Activated CD8-positive, alpha-beta memory T cell treated with anti-CD3 and anti-CD28 coated beads for 1 hour (primary cell): ENCODE measurements around the gene KLK13.

Experiments used
- DNase-seq, 2 donors: peaks; one replicate each; pipeline ENCODE4 v3.0.0-alpha.2; 2020; ENCODE audit warnings: low read depth in 1 of 2; ENCODE audit errors: extremely low read depth in 1 of 2

The KLK13 gene

DNA sequence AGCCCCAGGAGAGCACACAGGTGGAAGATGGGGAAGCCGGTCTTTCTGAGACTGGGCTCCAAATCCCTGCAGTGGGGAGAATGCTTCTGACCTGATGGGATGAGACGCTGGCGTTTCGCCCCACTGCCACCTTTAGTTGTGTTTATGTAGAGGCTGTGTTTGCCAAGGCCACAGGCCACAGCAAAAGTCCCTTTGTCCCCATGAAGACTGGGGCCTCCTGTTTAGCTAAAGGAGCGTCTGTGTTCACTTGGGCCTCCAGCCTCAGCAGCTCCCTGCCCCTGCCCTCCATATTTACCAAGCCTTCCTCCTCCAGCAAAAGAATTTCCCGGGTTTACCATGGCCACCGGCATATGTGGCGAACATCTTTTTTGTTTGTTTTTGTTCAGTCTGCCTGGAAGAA, 28.2 kb upstream of the KLK13 start:
- DNase-seq = no peak

DNA sequence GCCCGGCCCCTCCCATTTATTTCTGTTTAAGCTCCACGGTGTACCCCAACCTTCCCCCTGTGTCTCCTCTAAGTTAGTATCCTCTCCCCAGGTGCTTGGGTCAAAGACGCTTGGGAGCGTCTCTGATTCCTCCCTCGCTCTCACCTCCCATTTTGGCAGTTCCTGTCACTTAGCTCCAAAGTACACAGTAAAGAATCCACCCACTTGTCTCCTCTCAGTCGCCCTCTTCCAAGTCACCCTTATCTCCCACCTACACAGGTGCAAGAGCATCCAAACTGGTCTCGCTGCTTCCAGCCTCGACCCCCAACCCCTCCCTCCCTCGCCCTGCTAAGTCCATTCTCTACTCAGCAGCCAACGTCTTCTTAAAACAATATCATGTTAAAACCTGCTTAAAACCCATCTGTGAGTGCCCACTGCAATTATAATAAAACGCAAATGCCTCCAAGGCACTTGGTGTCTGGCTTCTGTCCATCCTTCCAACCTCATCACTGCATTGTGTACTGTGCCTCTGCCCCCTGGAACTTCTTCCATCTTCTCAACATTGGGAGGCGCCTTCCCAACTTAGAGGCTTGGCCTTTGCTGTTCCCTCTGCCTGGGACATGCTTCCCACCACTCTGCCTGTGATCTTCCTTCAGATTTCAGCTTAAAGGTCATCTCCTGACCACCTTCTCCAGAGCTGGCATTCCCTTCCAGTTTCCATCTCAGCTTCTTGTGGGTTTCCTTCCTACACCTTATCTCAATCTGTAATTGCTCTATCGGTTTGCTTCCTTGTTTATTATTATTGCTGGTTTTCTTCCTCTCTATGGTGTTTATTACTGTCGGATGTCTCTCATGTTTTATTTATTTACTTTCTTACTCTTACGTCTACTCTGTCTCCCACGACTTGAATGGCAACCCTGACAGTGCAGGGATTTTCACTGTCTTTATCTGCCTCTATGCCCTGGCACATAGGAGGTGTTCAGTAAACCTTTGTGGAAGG, 27.3 kb upstream of the KLK13 start:
- no peak for DNase-seq

DNA sequence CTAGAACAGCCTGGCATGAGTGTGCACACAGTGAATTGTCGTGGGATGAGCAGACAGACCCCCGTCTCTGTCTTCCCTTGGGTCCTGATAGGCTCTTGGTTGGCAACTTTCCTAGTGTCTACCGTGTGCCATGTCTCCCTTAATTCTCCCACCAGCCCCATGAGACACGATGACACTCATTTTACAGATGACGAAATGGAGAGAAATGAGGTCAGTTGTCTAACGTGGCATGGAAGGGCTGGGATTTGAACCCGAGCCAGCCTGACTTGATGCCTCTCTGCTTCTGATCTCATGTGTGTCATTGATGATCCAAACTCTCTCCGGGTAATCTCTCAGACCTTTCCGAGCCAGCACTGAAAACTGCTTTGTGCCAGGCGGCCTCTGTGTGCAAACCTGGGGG, 26.2 kb upstream of the KLK13 start:
- no peak for DNase-seq

DNA sequence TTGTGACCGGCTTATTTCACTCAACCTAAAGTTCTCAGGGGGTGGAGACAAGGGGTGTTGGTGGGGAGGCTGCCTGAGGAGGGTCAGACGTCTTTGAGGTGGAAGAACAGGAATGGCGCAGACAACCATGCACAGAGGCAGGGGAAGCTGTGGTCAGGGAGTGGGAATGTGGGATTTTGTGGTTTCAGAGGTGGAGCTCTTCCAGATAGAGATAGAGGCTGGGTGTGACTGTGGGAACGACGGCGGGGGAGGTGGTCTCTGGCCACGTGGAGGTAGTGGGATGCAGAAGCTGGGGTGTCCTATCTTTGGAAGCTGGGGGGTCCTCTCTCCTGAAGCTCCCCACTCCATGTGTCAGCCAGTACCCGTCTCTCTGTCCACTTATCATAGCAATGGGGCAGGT, 25.6 kb upstream of the KLK13 start:
- DNase-seq = no peak

DNA sequence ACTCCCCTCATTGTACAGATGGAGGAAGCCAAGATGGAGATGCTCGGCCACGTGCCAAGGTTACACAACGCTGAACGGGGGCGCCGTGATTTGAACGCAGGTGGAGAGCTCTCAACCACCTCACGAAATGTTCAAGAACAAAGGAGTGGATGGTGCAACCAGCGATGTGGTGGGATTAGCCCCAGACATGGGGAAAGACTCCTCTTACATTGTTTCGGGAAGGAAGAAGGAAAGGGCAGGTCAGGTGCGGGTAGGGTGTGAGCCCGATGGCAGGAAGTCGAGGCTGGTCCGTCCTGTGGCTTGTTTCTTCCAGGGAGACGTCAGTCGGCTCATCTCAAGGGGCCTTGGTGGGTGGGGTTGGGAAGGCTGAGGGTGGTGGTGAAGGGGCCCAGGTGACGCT, 24.9 kb upstream of the KLK13 start:
- no peak for DNase-seq

DNA sequence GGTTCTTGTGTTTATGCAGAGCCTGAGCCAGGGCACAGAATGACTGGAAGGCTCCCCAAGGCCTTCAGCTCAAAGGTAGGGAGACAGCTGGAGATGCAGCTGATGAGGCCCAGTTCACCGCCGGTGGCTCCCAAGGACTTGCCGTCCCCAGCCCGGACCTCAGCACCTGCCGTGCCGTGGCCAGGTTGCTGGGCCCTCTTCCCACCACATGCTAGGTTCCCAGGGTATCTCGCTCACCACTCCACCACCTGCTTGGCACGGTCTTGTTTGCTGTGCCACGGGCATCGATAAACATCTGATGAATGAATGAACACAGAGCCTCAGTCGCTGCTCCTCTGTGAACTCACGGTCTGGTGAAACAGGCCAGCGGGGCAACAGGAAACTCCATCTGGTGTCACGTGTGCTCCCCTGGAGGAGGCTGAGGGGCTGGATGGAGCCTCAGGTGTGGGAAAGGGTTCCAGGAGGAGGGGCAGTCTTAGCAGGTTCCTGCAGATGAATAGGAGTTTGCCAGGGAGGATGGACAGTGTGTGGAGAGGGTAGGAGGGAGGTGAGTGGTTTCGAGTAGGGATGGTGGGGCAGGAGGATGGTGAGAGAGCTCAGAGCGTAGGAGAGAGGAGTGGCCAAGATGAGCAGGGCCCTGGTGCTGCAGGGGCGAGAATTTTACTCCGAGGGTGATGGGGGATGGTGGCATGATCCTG, 21.4 kb upstream of the KLK13 start:
- DNase-seq = no peak

DNA sequence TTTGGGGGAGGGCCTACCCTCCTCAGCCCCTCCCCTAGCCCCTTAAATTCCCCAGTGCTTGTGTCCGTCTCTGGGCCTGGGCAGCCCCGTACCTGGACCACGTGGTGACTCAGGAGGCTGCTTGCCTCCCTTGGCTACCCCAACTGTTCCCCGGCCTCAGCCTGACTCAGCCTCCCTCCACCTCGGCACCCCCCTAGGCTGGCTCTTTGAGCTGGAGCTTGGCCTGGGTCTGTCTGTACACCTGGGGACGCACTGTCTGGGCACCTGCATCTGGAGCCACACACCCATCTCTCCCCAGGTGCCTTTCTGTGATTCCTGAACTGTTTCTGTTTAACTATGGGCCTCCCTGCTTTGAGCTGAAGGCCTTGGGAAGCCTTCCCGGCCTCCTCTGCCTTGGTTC, 19.6 kb upstream of the KLK13 start:
- no peak for DNase-seq

DNA sequence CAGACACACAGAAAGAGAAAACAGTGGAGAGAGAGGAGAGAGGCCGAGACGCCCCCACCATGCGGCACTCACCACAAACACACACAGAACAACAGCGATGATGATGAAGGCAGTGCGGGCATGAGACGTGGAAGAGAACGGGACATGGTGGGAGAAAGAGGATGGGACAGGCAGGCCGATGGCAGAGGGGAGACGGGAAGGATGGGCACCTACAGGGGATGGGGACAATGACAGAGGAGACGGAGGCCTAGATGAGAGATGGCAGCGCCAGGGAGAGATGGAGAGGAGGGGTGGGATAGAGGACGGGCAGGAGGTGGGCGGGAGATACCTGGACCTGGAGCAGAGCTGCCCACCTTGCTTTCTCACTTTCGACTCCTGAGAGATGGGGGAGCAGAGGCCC, 18.9 kb upstream of the KLK13 start:
- no peak for DNase-seq

DNA sequence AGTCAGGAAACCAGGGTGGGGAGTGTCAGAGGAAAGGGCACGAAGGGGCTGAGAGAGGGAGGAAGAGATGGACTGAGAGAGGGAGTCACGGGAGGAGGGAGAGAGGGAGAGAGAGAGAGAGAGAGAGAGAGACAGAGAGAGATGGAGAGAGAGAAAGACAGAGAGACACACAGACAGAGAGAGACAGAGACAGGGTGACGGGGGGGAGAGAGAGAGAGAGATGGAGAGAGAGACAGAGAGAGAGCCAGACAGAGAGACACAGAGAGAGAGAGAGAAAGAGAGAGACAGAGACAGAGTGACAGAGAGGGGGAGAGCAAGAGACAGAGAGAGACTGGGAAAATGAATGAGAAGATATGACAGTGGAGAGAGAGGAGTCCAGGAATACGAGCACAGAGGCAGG, 18.3 kb upstream of the KLK13 start:
- no peak for DNase-seq

DNA sequence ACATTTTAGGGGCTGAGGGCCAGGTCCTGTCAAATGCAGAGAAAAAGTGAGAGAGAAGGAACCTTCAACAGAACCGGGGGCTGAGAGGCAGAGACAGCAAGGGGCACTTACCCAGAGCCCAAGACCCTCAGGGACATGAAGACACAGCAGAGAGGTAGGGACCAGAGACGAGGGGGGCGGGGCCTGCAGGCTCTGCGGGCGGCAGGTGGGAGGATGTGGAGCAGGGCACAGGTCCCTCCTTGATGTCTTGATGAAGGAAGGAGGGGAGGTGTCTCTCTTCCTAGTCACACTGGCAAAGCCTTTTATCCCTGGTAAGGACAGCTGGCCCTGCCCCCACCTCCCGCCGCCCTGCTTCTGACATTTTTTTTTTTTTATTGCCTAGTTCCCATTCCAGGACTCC, 17.7 kb upstream of the KLK13 start, which contains the start of gene KLK14:
KLK14 (minus strand) TSS at position 277 of the 400 bp plus-strand sequence; CDS start at position 4, 273 bp downstream.
- DNase-seq = no peak

DNA sequence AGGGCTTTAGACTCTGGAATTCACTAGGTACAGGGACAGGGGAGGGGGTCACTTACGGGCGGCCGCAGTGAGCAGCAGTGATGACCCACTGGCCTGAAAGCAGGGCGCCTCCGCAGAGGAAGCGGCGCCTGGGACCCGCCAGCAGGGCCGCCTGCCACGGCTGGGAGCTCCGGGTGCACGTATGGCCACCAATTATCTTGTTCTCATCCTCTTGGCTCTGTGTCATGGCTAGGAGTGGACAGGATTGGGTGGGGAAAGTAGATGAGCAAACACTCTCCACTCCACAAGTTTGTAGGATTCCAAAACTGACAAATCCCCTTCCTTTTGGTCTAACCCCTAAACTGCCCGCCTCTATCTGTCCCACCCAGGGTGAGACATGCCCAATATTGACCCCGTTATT, 16.6 kb upstream of the KLK13 start:
- DNase-seq = no peak

DNA sequence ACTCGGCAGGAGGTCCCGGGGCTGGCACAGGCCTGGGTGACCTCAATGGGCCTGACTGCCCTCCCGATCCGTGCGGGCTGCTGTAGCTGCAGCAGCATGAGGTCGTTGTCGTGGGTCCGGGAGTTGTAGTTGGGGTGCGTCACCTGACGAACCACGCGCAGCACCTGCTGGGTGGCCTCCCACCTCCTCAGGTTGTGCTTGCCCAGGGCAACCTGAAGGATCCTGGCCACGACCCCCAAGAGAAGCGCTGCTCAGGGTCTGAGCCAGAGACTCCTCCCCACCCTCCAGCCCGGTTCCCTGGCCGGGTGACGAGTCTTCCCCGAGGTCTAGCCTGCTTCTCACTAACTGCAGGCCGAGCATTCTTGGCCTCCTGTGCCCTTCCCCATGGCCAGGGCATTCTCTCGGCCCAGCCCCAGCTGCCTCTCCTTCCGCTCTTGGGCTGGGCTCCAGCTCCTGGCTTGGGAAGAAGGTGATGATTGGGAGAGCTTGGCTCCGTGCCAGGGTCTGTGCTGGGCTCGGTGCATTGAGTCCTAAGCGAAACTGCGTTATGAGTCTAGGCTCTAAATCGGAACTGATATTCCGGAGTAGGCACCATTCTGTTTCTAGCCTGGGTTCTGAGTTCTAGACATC, 14.7 kb upstream of the KLK13 start:
- no peak for DNase-seq

DNA sequence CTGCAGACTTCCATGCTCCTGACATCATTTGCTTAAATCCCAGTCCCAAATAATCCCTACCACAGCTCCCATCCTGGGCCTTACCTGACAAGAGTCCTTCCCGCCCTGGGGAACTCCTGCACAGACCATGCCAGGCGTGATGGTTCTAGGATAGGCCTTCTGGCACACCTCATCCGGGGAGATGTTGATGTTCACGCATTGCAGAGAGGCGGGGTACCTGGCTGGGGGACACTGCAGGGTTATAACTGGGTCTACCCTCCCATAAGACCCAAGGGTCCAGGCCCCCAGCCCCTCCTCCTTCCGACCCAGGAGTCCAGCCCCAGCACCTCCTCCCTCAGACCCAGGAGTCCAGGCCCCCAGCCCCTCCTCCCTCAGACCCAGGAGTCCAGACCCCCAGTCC, 13.8 kb upstream of the KLK13 start:
- no peak for DNase-seq

DNA sequence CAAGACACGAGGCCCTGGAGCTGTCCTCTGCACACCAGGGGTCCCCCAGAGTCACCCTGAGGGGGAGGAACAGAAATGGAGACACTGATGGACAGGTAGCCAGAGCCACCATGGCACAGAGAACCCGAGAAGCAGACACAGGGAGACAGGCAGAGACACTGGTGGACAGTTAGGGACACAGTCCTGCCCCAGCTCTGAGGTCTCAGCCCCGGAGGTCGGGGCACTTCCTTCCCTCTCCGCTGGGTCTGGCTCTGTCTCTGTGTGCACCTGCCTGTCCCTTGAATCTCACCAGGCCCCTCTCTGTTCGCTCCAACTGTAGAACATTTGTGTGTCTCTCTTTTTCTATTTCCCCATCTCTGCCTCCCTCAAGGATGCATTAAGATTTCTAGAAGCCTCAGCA, 13.2 kb upstream of the KLK13 start:
- DNase-seq = no peak

DNA sequence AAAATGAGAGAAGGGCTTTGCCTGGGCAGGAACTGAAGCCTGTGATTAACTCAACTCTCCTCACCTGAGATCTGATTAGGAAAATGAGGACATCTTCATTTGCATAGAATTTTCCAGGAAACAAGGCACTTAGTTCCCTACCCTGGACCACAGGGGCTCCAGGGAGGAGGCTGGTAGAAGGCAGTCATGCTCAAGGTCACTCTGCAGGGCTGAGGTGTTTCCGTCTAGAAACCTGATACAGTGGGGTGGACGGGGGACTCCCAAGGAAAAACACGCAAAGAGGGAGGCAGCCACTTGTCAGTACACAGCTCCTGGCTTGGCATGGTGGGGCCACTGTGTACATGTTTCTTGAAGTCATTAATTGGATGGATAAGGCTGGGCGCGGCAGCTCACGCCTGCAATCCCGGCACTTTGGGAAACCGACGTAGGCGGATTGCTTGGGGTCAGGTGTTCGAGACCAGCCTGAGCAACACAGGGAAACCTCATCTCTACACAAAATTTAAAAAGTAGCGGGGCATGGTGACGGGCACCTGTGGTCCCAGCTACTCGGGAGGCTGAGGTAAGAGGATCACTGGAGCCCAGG, 11.8 kb upstream of the KLK13 start:
- no peak for DNase-seq

DNA sequence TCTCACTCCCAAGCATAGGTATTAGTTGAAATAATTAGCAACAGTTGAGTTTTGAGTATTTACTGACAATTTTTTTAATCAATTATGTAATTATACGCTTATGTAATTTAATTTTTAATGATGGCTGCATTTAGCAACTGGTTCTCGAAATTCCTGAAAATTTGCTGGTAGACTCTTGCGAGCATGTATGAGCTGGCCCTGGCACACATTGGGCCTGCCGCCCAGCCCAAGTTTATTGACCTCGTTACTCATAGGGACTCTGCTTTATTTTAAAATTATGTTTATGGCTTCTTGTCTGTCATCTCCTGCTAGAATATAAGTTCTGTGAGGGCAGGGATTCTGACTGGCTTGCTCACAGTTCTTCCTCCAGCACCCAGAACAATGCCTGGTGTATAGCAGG, 11.1 kb upstream of the KLK13 start:
- DNase-seq = no peak

DNA sequence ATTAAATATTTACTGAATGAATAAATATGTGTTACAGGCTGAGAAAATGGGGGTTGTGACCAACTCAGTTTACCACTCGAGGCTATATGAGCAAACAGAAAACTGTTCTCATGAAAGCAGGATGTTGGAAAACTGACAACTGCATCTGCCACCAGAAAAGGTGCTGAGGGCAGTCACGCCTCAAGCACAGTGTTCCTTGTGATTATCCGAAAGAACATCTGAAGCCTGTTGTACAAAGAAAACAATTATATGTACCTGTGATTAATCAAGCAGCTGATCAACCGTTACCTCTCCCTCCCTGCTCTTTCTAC, 6.2 kb upstream of the KLK13 start:
- DNase-seq = no peak

DNA sequence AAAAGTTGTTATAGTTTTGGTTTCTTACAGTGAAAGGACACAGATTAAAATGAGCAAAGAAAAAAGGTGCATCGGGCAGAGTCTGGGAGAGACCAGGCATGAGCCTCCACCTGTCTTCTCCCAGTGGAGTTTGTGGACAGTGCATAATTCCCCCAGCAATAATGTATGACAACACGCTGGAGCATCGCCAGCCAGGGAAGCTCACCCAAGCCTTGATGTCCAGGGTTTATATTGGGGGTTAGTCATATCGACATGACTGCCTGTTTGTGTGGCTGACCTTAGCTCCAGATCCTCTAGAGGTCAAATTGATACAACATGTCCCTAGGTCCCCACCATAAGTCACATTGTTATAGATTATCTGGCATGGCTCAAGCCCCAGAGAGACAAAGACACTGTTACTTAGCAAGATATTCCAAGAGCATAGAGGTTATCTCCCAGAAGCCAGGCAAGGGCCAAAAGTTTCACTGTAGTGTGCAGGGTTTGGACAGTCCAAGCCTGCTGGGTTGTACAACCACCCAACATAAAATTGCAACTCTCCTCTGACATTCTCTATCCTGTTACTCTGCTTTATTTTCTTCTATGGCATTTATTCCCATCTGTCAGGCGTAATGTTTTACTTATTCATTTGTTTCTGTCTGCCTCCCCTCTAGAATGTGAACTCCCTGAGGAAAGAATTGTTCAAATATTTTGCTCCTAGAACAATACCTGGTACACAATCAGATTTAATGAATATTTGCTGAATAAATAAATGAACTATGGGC, 5.6 kb upstream of the KLK13 start:
- no peak for DNase-seq

DNA sequence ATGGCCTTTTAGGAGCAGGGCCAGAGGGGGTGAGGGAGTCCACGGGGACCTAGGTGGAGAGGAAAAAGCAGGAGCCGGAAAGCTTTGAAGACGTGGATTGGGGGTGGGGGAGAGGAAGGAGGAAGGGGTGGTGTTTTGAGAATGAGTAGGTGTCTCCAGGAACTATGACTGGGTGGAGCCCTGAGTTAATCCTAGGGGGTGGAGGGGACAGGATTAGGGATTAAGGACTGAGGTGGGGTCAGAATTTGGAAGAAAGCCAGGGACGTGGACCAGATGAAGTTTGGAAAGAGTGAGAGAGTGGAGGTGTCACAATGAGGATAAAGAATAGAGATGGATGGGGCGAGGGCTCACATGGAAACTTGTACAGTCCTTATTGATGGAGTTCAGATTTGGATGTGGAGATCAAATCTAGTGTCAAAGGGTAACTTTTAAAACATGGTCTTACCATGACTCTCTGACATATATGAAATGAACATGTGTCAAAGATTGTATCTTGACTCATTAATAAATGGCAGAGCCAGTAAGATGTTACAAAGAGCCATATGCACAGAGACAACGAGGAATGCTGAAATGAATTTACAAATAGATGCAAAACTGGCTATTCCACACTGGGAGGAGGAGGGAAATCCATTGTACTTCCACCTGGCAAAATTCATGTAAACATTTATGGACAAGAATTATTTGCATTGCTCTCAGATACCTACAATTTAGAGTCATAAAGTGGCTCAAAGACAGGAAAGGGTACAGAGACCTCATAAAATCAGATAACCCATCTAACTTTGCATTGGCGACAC, 1.7 kb upstream of the KLK13 start:
- no peak for DNase-seq
